HUDEP-2 (cell line): ENCODE measurements around the gene PTX4.
"Not testable (repeated sequence)": the region's sequence is repeated elsewhere in the genome, so short reads cannot be mapped to it uniquely, and the experiment has no call there.

Experiments
- DNase-seq, 76 experiments: peaks; one replicate each; lab custom pipeline; 2025; ENCODE audit not compliant: unreplicated experiment in 76 of 76; lab: John Stamatoyannopoulos, UW

Gene PTX4

DNA sequence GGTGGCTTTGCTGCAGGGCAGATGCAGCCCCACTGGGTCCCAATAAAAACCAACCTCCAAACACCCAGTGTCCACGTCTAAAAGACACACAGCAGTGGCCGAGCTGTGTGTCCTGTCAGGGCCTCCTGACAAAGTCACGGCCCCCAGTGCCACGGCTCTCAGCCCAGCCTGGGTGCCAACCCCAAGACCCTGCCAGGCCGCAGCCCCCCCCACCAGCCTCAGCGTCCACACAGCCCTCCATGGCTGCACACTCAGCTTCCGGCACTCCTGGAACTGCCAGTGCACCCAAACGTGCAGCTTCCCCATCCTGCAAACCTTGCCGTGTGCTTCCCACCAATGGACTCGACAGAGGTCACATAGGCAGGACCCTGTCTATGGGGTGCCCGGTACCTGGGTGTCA, 40.8 kb downstream of the PTX4 start:
- DNase-seq: no peak

DNA sequence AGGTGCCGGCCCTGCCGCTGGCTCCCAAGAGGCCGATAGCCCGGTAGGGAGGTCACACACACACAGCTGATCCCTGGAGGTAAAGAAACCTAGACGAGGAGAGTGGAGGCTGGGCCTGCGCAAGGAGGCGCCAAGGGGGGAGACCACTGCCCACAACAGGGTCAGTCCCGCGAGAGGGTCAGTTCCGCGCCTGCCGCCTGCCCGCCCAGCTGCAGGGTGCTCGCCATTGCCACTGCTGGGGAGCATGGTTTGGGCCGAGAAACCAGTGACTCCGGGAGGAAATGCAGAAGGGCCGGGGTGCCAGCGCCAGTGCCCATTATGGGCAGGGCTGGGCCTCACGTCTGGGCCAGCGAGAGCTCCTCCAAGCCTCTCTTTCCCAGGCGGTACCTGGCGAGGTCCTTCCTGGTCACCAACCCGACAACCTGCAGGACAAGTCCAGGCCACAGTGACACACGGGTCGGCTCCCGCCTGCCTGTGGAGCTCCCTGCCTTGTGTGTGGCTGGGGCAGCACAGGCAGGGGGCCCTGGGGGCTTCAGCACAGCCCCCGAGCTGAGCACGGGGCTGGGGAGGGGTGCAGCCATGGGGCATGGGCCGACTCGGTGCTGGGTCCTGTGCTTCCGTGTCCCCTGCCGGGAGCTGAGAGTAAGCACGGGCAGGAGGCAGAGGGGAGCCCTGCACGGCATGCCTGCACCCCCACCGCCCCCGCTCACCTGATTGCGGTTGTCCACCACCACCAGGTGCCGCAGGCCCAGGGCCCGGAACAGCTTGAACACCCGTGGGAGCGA, 42.3 kb downstream of the PTX4 start:
- no peak for DNase-seq

DNA sequence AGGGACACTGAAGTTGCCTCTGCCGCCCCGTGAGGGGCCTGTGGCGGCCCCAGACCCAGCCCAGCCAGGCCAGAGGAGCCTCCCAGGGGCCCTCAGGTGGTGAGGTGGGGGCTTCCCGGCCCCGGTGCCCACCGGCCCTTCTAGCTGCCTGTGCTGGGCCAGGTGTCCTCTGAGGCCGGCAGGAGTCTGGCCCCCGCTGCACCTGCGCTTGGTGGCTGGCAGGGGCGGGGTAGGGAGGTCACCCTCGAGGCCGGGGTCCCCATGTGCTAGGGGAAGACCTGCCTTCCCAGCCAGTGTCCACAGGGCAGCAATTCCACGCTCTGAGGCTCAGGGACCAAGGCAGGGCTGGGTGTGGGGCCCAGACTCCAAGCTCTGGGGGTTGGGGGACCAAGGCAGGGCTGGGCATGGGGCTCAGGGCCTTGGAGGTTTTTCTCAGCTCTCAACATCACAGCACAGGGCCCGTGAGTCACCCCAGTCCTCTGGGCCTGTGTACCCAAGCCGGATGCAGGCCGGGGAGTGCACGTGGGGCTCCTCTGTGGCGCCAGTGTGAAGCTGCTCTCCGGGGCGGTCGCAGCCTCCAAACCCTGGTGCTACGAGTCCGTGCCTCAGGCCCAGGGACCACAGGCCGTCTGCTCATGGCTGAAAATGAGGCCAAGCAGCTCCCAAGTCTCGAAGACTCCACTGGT, 43.1 kb downstream of the PTX4 start:
- no peak for DNase-seq

DNA sequence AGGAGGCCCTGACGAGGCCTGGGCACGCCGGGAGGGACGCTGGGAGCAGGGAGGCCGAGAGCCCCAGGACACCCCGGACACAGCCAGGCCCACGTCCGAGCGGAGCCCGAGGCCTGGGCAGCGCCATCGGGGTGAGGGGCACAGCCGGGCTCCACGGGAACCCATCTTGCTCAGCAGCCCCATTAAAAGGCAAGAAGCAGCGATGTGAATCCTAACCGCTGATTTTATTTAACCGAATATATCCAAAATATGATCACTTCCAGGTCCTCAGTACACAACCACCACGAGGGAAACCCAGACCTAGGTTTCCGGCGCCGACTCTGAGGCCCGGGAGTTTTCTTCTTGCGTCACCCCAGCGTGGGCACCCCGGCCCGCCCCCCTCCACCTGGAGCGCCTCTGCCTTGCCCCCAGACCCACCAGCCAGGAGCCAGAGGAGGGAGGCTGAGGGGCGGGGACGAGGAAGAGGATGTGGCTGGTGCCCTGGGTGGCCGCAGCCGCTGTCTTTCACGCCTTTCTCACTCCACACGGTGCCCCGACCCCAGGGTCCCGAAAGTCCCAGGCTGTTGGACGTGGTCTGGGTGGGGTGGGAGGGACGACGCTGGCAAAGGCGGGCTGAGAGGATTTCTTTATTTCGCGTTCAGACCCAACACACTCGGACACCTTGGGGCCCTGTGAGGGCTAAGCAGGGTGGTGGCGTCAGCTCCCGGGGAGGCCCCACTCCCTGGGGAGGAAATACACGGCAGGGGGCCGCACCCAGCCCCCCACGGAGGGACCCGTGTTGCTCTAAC, 43.8 kb downstream of the PTX4 start:
- DNase-seq: no peak

DNA sequence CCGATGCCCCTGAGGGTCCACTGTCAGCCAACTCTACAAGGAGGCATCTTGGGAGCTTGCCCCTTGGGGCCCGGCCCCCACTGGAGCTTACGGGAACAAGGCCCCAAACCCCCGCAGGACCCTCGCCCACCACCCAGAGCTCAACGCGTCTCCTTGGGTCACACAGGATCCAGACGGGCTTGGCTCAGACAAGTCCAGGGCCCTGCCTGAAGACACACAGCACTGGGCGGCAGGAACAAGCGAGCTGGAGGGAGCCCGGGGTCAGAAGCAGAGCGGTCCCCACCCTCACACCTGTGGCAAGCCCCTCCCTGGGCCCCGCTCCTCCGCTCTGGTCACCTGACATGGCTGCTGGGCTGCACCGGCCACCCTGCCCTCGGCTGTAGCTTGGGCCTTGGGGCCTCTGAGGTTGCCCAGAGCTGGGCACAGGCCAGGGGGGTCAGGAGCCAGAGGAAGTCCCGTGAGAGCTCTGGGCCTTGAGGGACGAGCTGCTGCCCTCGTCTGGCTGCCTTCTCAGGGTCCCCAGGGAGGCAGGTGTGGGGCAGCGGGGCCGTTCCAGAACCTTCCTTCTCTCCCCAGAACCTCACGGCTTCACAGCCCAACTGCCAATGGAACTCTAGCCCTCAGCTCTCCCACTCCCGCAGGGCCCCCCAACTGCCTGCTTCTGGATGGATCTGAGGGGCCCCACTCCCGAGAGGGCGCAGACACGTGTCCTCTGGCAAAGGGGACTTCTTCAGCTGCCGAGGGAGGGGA, 44.6 kb downstream of the PTX4 start, which contains the start of gene CCDC154:
Gene CCDC154 (minus strand): TSS at position 577 of the 750 bp plus-strand sequence. CDS start 234 bp downstream, at position 343.
- DNase-seq: no peak

DNA sequence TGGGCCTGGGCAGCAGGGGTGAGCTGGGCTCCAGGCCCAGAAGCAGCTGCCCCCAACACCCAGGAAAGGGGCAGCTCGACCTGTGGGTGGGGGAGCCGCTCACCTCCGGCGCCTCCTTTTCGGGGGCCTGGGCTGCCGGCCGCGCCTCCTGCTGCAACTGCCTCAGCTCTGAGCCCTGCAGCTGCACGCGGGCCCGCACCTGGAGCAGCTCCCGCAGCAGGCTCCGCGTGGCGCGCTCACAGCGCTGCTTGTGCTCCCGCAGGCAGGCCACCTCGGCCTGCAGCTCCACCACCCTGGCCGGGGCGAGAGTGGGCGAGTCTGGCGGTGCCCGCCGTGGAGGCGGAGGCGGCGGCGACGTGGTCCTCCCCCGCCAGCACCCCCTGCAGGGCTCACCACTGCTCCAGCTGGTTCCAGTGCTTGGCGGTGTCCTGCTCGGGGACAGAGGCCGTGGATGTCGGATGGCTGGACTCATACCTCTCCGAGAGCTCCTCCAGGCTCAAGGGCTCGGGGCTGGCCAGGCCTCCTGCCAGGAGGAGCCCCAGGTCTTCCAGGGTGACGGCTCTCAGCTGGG, 45.3 kb downstream of the PTX4 start:
- DNase-seq: no peak

DNA sequence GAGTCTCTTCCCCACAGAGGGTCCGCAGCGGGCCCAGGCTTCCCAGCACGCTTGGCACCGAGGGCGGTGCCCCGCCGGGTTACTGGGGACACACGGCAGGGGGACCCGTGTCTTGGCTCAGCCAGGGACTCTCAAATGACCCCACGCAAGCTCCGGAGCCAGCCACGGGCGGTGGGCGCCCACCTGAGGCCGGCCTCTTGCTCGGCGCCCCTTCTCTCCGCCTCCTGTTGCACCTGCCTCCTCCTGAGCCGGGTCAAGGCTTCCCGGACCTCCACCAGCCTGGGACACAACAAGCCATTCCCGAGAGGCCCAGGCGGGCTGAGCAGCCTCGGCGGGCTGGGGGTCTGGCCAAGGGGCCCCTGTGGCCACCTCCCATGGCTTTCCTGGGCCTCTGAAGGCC, 46.0 kb downstream of the PTX4 start:
- DNase-seq: no peak

DNA sequence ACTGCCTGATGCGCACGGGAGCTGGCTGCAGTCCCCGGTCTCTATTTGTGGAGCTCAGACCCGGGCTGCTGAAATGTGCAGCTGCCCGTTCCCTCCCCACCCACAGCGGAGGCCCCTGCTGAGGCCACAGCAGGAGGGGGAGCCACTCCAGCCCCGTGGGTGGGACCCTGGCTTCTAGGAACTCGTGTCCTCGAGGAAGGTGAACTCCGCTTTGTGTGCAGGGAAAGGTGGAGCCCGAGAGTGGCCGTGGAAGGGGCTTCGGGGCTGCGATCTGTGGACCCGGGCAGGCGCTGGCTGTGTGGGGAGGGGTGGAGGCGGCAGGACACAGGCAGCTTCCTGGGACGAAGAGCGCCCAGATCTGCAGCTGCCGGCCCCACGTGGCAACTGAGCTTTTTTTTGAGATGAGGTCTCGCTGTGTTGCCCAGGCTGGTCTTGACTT, 47.3 kb downstream of the PTX4 start:
- no peak for DNase-seq

DNA sequence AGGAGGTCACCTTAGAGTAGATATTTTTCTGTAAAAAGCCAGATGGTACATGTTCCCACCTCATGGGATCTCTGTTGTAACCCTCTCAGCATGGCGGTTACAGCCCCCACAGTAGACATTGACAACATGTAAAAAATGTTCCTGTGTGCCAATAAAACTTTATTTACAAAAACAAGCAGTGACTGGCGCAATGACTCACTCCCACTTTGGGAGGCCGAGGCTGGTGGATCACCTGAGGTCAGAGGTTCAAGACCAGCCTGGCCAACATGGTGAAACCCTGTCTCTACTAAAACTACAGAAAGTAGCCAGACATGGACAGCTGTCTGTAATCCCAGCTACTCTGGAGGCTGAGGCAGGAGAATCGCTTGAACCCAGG, 49.1 kb downstream of the PTX4 start:
- not testable (repeated sequence) for DNase-seq

DNA sequence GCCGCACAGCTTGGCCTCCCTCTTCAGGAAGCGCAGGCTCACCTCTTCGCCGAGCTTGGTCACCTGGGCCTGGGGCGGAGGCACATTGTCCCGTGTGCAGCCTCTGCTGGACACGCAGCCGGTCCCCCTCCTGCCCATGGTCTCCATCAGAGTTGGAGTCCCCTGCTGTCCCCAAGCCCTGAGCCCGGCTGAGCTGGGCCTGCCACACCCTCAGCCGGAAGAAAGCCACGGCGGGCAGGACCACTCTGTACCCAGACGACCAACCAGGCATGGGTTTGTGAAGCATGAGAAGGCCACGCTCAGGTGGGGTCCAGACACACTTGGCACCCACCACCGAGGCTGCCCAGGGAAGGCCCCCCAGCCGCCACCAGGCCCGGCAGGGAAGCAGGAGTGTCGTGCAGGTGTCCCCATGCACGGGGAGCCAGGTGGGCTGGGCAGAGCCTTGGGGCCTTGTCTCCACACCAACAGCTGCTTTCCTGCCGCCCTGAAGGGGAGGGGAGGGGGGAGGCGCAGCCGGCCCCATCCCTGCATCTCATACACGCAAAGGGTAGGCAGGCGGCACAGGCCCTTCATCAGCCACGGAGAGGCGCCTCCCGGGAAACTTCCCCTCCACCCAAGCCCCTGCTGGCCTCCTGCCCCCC, 49.6 kb downstream of the PTX4 start:
- DNase-seq: no peak

DNA sequence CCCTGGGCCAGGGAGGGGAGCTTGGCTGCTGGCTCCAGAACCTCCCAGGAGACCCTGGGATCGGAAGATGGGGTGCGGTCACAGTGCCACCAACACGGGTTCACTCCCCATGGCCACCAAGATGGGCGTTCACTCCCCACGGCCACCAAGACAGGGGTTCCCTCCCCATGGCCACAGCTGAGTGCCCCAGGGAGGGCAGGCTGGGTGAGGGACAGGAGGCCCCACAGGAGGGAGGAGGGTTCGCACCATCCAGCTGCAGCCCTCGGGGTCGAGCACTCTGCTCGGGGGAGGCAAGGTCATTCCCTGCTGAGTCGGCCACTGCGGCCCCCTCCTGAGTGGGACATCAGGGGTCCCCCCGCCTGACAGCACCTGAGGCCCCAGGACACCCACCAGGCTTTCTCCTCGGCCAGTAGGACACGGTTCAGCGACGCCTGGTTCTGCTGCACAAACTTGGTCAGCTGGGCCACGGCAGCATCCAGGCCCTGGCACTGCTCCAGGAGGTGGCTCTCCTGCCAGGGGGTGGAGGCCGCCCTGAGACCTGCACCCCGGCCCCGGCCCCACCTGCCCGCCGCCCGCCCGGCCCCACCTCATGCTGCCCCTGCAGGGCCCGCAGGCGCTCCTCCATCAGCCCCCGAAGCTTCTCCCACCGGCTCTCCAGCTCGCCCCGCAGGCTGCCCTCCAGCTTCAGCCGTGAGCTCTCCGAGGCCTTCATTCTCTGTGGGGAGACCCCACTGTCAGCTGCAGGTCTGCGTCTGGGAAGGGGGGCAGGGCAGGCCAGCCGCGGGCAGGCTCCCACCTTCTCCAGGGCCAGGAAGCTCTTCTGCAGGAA, 50.3 kb downstream of the PTX4 start:
- DNase-seq: no peak

DNA sequence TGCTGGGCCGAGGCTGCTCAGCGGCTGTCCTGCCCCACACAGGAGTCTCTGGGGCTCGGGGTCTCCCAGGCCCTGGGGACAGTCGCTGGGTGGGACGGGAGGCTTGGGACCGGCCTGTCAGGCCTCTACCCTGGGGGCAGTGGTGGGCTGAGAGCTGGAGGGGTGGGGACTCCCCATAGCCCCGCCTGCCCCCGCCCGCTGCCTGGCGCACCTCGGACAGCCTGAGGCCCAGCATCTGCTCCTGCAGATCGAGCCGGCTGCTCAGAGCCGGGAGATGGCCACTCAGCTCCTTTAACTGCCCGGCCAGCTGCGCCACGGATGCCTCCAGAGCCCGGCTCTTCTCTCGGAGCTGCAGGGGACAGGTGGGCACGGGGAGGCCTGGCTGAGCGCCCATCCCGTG, 51.1 kb downstream of the PTX4 start:
- DNase-seq: no peak

DNA sequence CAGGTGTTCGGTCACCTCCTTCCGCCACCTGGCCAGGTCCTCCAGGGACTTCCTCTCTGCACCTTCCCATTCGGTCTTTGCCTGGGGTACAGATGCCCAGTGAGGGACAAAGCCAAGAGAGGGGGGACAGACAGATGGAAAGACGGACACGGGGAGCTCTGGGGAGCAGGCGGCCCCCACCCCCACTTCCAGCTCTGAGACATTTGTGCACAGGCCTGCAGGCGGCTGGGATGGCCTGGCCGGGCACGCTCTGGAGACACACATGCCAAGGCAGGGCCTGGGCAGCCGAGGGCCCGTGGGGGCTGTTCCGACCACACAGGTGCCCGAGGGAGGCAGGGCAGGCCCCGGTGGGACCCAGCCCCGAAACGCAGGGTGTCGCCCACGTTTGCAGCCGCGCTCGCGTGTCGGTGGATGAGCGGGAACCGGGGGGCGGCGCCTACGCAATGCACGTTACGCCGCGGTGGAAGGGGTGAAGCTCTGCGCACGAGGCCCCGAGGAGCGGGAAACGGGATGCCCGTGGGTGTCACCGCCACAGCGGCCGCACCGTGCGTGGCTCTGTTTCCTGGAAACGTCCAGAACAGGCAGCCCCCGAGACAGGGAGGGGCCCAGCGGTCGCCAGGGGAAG, 51.9 kb downstream of the PTX4 start:
- no peak for DNase-seq

DNA sequence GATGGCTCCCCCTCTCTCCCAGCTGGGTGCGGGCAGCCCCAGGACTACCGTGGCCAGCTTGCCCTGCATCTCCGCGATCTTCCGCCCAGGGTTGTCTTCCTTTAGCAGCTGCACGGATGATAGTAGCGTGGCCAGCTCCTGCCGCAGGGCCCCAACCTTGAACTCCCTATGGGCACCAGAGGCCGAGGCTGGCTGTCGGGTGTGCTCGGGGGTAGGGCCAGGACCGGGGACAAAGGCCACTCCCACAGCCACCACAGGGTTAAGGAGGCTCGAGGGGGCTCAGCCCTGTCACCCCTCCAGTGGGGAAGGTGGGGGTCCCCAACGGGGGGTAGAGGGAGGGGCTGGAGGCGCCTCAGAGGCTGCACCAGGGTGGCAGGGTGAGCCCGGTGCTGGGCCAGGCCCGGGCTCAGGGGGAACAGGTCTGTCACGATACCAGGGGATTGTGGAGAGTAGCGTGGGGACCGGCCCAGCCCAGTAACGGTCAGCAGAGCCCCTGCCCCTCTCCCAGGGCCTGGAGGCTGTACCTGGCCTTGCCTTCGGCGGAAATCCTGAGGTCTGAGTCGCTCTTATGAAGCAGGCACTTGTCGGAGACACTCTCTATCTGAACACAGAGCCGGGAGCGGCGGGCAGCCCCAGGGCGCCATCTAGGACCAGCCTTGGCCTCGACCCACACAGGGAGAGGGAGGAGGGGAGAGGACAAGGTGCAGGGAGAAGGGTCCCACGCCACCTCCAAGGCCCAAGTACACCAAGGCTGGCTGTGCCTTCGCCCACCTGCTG, 52.6 kb downstream of the PTX4 start:
- DNase-seq: no peak
